GM19240 (cell line): Measurements from ENCODE around the gene POLR2B.
"Not testable (repeated sequence)": the region's sequence is repeated elsewhere in the genome, so short reads cannot be mapped to it uniquely, and the experiment has no call there.

ENCODE experiments used
- DNase-seq: peaks from one replicate; pipeline ENCODE4 v3.0.0; 2011; ENCODE audit warnings: low spot score; ENCODE audit not compliant: insufficient read length

The POLR2B gene

GRCh38 chr4:56986192-56986591, 7.5 kb downstream of the POLR2B start:
- no peak for DNase-seq

GRCh38 chr4:56986952-56987351, 8.3 kb downstream of the POLR2B start:
- DNase-seq = no peak

GRCh38 chr4:56990109-56990905, 11.6 kb downstream of the POLR2B start:
- DNase-seq = no peak

- DNase-seq = no peak
Measured at GRCh38 chr4:56995525-56995924, 16.8 kb downstream of the POLR2B start.

GRCh38 chr4:56999751-57000150, 21.1 kb downstream of the POLR2B start:
- DNase-seq = no peak

- no peak for DNase-seq
Measured at GRCh38 chr4:57013543-57014120, 34.9 kb downstream of the POLR2B start.

GRCh38 chr4:57018980-57019379, 40.3 kb downstream of the POLR2B start:
- DNase-seq = no peak

GRCh38 chr4:57020467-57021101, 41.9 kb downstream of the POLR2B start:
- no peak for DNase-seq

GRCh38 chr4:57023104-57023503, 44.4 kb downstream of the POLR2B start:
- DNase-seq = no peak

GRCh38 chr4:57034520-57034919, 55.8 kb downstream of the POLR2B start:
- DNase-seq = no peak

- peak; percentile 4 for DNase-seq
Measured at GRCh38 chr4:57037982-57038604, 59.4 kb downstream of the POLR2B start.

- DNase-seq = no peak
Measured at GRCh38 chr4:57039345-57039744, 60.6 kb downstream of the POLR2B start.

- DNase-seq = no peak
Measured at GRCh38 chr4:57040510-57040909, 61.8 kb downstream of the POLR2B start.

- DNase-seq = no peak
Measured at GRCh38 chr4:57041020-57041419, 62.3 kb downstream of the POLR2B start.

- DNase-seq = no peak
Measured at GRCh38 chr4:57042711-57043169, 64.0 kb downstream of the POLR2B start.

GRCh38 chr4:57043347-57044251, 64.9 kb downstream of the POLR2B start:
- DNase-seq = no peak

GRCh38 chr4:57044279-57044678, 65.6 kb downstream of the POLR2B start:
- no peak for DNase-seq

- DNase-seq = no peak
Measured at GRCh38 chr4:57044996-57045395, 66.3 kb downstream of the POLR2B start.

- not testable (repeated sequence) for DNase-seq
Measured at GRCh38 chr4:57047046-57047445, 68.3 kb downstream of the POLR2B start.

- DNase-seq = no peak
Measured at GRCh38 chr4:57048590-57049304, 70.1 kb downstream of the POLR2B start.
